ENCODE results near the gene ZBP1.

Gene ZBP1

DNA sequence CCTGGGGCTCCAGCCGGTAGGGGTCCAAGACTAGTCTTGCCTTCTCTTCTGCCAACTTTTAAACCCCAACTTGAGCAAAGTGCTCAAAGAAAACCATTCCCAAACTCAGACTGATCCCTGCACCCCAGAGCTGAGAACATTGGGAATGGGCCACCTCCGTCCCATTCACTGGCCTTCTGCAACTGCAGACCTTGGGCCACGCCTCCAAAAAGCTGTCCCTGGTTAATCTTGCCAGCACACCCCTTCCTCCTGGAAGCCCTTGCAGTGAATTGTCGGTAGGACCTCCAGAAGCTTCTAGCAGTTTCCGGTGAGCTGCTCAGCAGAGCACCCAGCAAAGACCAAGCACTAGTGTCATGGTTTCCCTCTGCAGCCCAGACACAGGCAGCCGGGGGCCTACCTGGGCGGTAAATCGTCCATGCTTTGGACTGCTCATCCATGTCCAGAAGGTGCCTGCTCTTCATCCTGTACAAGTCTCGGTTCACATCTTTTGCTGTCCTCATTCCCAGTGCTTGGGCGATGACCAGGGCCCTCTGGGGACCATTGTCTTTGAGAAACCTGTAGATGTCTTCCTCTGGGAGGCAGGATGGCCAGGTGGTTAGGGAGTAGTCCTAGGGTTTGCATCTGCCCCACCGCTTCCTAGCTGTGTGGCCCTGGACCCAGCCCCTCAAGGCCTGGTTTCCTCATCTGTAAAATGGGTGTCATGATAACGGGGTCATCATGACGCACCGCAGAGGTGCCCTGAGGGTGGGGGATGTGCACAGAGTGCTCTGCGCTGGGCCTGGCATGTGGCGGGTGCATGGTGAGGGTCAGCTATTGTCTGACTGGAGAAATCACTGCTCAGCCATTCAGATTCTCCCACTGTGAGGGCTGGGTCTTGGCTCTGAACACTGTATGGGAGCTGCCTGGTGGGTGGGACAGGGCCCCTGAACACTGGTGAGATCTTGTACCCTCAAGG lies 5.5 kb downstream of the ZBP1 start:
- Histone ChIP-seq H3K9me3 (ENCODE audit: severe bottlenecking) (no peaks in the 10 kb centered on the region), H3K36me3 (no peaks in the 10 kb centered on the region), H3K27me3 (ENCODE audit: insufficient read depth, low read depth, severe bottlenecking) (no peaks in the 10 kb centered on the region), H3K27ac (no peak overlapping the region), H3K4me3 (ENCODE audit: low read depth, low read length) (no peak overlapping the region)
- no peak for DNase-seq
- TF ChIP-seq, protein P1, sequence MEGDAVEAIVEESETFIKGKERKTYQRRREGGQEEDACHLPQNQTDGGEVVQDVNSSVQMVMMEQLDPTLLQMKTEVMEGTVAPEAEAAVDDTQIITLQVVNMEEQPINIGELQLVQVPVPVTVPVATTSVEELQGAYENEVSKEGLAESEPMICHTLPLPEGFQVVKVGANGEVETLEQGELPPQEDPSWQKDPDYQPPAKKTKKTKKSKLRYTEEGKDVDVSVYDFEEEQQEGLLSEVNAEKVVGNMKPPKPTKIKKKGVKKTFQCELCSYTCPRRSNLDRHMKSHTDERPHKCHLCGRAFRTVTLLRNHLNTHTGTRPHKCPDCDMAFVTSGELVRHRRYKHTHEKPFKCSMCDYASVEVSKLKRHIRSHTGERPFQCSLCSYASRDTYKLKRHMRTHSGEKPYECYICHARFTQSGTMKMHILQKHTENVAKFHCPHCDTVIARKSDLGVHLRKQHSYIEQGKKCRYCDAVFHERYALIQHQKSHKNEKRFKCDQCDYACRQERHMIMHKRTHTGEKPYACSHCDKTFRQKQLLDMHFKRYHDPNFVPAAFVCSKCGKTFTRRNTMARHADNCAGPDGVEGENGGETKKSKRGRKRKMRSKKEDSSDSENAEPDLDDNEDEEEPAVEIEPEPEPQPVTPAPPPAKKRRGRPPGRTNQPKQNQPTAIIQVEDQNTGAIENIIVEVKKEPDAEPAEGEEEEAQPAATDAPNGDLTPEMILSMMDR (IDR thresholded peaks at IDR 0.05; ENCODE audit: low read depth, low read length): no peak

DNA sequence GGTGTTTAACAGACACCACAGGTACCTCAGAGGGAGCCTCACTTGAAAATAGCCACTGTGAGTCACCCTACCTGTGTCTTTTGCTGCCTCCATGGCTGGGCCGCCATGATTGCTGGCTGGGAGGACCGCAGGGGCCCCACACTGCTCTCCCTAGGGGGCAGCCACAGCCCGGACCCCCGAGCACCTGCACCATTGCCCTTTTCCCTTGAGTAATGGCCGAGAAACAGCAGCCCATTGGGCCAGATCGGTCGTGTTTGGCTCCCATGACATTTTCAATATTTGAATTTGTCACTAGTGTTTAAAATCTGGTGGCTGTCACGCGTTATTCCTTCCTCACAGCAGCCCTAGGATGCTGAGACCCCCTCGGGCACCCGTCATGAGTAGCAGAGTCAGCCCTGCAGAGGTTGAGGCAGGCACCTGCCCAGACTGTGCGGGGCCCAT lies 6.7 kb downstream of the ZBP1 start:
- TF ChIP-seq, protein P1 (IDR thresholded peaks at IDR 0.05; ENCODE audit: low read depth, low read length): no peak
- H3K36me3 ChIP-seq: no peaks in the 10 kb centered on the region
- H3K27ac ChIP-seq: no peak overlapping the region
- H3K9me3 ChIP-seq (ENCODE audit: severe bottlenecking): no peaks in the 10 kb centered on the region
- no peak overlapping the region for H3K4me3 ChIP-seq (ENCODE audit: low read depth, low read length)
- H3K27me3 ChIP-seq (ENCODE audit: insufficient read depth, low read depth, severe bottlenecking): no peaks in the 10 kb centered on the region
- no peak for DNase-seq

DNA sequence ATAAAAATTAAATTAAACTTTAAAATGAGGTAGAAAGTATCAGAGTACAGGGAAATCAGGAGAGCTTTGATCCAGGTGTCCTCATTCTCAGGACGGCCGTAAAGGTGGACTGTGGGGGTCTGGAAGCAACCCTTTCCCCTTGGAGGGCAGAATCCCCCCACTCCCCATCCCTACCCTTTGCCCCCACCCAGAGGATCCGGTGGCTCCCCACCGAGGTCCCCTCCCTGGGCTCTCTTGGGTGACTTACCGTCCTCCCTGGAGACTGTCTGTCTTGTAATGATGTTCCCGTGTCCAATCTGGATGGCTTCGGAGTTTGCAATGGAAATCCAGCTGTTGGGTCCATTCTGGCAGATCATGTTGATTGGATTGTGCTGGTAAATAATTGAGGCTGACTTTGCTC lies 7.3 kb downstream of the ZBP1 start:
- Histone ChIP-seq H3K4me3 (ENCODE audit: low read depth, low read length) (no peak overlapping the region), H3K27me3 (ENCODE audit: insufficient read depth, low read depth, severe bottlenecking) (no peaks in the 10 kb centered on the region), H3K36me3 (no peaks in the 10 kb centered on the region), H3K9me3 (ENCODE audit: severe bottlenecking) (no peaks in the 10 kb centered on the region), H3K27ac (no peak overlapping the region)
- no peak for DNase-seq
- TF ChIP-seq, protein P1 (IDR thresholded peaks at IDR 0.05; ENCODE audit: low read depth, low read length): no peak

DNA sequence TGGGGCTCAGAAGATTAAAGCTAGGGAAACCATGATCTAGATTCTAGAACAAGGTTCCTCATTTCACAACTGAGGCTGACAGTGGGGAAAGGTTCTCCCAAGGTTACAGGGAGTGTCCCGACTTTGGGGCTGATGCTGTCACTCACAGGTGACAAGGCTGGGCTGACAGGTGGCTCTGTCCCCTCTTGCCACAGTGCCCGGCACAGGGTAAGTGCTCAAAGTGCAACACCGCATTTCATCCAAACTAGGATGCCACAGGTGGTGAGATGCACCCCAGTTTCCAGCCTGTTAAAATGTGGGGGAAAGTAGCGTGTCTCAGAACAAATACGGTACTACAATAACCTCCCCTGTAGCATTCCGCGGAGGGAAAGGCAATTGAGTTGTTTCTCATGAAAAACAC lies 7.8 kb downstream of the ZBP1 start:
- no peak for DNase-seq
- no peak overlapping the region for H3K4me3 ChIP-seq (ENCODE audit: low read depth, low read length)
- H3K36me3 ChIP-seq: no peaks in the 10 kb centered on the region
- H3K27ac ChIP-seq: no peak overlapping the region
- H3K9me3 ChIP-seq (ENCODE audit: severe bottlenecking): no peaks in the 10 kb centered on the region
- no peaks in the 10 kb centered on the region for H3K27me3 ChIP-seq (ENCODE audit: insufficient read depth, low read depth, severe bottlenecking)
- TF ChIP-seq, protein P1 (IDR thresholded peaks at IDR 0.05; ENCODE audit: low read depth, low read length): no peak

- H3K9me3 ChIP-seq (ENCODE audit: severe bottlenecking): no peaks in the 10 kb centered on the region
- no peak overlapping the region for H3K27ac ChIP-seq
- no peak for DNase-seq
- peaks cover 2% of the 10 kb centered on the region for H3K27me3 ChIP-seq (ENCODE audit: insufficient read depth, low read depth, severe bottlenecking)
- H3K36me3 ChIP-seq: no peaks in the 10 kb centered on the region
- TF ChIP-seq, protein P1 (IDR thresholded peaks at IDR 0.05; ENCODE audit: low read depth, low read length): no peak
- no peak overlapping the region for H3K4me3 ChIP-seq (ENCODE audit: low read depth, low read length)
Measured at GRCh38 chr20:57611586-57612311, 8.5 kb downstream of the ZBP1 start.
